NCI-H1694 (cell line): ENCODE data around the gene COL5A1.
"Not testable (repeated sequence)": the region's sequence is repeated elsewhere in the genome, so short reads cannot be mapped to it uniquely, and the experiment has no call there.

Experiments
- DNase-seq: peaks from one replicate; lab custom pipeline; 2025; lab: John Stamatoyannopoulos, UW

Gene COL5A1

DNA sequence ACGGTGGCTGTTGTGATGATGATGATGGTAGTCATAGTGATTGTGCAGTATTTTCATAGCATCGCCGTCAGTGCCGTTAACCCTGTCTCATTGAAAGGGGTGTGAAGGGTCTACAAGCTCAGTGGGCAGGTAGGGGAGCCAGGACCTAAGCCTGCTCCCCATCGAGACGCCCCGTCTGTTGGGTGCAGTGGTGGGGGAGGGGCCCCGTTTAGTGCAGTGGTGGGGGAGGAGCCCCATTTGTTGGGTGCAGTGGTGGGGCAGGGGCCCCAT is 68.6 kb downstream of the COL5A1 start:
- no peak for DNase-seq

DNA sequence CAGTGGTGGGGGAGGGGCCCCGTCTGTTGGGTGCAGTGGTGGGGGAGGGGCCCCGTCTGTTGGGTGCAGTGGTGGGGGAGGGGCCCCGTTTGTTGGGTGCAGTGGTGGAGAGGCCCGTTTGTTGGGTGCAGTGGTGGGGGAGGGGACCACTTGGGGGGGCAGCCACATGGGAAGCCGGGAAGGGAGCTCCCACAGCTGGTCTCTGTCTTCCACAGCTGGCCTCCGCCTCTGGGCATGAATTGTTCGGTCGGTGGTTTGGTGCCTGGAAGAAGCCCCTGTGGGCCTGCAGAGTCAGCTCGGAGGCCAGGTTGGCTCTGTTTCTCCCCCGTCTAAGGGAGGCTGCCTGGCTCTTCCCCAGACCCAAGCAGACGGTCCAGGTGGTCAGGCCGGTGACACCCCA is 69.3 kb downstream of the COL5A1 start:
- no peak for DNase-seq

GRCh38 chr9:134712243-134712642 is 70.6 kb downstream of the COL5A1 start:
- DNase-seq: no peak

GRCh38 chr9:134712926-134713325 is 71.3 kb downstream of the COL5A1 start:
- DNase-seq: no peak

DNA sequence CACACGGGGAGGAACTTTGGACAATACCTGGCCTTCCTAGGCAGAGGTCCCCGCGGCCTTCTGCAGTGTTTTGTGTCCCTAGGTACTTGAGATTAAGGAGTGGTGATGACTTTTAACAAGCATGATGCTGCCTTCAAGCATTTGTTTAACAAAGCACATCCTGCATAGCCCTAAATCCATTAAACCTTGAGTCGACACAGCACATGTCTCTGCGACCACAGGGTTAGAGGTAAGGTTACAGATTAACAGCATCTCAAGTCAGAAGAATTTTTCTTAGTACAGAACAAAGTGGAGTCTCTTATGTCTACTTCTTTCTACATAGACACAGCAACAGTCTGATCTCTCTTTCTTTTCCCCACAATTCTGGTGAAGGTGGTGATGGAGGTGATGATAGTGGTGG is 73.9 kb downstream of the COL5A1 start:
- DNase-seq: not testable (repeated sequence)

GRCh38 chr9:134716067-134716466 is 74.5 kb downstream of the COL5A1 start:
- DNase-seq: no peak

- no peak for DNase-seq
Observed at GRCh38 chr9:134717056-134717455, 75.5 kb downstream of the COL5A1 start.

GRCh38 chr9:134717924-134718645 is 76.5 kb downstream of the COL5A1 start:
- DNase-seq: no peak

- DNase-seq: no peak
Observed at GRCh38 chr9:134719331-134719730, 77.7 kb downstream of the COL5A1 start.

- DNase-seq: no peak
Observed at GRCh38 chr9:134720136-134720753, 78.6 kb downstream of the COL5A1 start.

GRCh38 chr9:134720796-134721195 is 79.2 kb downstream of the COL5A1 start:
- no peak for DNase-seq

- no peak for DNase-seq
Observed at GRCh38 chr9:134721344-134721743, 79.7 kb downstream of the COL5A1 start.

DNA sequence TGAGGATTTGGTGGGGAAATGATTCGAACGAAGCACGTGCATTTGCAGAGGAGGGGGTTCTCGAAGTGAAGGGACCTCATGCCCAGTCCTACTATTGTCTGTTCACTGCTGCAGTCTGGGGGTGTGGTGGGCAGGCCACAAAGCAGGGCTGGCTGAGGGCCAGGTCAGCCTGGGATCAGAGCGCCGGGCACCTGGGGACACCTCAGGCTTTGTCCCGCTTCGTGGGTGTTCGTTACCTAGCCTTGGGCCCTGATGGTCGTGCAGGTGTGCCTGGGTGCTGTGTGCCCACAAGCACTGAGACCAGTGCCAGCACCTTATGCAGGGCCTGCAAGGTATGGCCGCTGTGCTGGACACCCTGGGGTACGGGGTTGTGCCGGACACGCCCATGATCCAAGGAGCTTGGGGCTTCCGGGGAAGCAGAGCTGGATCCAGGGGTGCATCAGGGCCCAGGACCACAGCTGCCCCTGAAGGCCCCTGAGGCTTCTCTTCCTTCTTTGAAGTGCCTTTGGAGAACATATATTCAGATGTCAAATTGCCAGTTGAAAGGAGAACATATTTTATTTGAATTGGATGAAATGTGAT is 80.6 kb downstream of the COL5A1 start:
- DNase-seq: no peak

DNA sequence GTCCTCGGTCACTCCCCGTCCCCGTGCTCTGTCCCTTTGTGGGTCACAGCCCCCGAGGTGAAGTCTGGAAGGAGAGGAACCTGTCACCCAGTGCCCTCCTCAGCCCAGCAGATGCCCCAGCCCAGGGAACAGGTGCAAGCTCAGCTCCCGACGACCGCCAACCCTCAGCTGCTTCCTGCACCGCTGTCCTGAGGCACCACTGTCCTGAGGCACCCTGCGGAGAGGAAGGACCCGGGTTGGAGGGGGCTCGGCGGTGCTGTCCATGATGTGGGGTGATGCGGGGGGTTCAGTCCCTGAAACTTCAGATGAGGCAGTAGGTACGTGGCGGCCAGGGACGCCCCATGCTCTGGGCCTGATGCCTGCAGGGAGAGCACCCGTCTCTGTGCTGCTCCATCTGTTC is 81.4 kb downstream of the COL5A1 start:
- no peak for DNase-seq

GRCh38 chr9:134723491-134724190 is 82.0 kb downstream of the COL5A1 start:
- DNase-seq: no peak

- no peak for DNase-seq
Observed at GRCh38 chr9:134724202-134724911, 82.8 kb downstream of the COL5A1 start.

DNA sequence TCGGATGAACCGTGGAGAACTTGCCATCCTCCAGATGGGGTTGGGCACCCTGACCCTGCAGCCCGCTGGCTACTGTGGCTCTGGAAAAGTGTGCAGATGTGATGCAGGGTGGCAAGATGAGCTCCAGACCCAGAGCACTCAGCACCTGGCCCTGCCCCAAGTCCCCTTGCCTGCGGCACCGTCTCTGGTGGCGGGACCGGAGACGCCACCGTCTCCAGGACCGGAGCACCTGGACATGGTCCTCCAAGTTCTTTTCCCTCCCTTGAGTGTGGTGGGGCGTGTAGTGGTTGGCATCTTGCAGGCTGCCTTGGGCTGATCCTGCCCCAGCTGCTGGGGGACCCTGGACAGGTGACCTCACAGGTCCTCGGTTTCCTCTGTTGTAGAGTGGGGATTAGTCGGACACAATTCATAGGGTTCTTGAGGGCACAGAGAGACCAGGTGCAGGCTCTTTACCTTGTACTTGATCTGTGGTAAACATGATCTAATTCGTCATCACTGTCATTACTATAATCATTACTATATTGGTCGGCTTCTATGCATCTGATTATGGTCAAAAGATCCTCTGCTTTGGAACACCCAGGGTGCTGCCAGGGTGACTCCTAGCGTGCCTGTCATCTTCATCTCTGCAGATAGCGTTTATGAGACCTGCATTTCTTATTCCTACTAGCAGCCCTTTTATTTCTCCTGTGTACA is 83.5 kb downstream of the COL5A1 start:
- no peak for DNase-seq

DNA sequence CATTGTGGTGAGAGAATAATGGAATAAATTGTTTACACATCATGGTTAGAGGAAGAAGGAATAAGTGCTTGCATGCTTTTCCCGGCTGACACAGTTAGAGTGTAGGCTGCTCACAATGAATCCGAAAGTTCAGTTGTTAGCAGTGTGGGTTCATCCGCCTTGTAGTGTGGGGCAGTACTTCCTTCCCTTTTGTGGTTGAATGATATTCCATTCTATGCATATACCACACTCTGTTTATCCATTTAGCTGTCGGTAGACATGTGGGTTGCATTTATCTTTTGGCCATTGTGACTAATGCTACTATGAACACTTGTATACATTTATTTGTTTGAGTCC is 84.0 kb downstream of the COL5A1 start:
- DNase-seq: no peak

DNA sequence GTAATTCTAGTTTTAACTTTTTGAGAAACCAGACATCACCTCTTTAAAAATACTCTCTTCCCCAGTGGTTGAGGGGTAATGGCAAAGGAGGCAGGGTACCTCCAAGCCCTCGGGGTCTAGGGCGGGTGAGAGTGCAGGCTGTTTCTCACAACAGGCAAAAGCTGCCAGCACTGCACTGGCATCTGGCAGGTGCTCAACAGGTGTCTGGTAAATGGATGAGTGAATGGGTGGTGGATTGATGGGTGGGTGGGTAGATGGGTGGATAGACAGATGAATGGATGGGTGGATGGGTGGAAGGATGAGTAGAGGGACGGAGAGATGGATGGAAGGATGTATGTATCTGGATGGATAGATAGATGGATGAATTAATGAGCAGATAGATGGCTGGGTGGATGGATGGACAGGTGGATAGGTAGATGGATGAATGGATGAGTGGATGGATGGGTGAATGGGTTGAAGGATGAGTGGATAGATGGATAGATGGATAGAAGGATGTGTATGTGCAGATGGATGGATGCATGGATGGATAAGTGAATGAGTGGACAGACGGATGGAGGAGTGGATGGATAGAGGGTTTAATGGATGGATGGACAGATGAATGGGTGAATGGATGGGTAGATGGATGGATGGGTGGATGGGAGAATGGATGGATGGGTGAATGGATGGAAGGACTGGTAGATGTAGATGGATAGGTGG is 84.6 kb downstream of the COL5A1 start:
- DNase-seq: no peak

- DNase-seq: no peak
Observed at GRCh38 chr9:134726722-134727034, 85.1 kb downstream of the COL5A1 start.

DNA sequence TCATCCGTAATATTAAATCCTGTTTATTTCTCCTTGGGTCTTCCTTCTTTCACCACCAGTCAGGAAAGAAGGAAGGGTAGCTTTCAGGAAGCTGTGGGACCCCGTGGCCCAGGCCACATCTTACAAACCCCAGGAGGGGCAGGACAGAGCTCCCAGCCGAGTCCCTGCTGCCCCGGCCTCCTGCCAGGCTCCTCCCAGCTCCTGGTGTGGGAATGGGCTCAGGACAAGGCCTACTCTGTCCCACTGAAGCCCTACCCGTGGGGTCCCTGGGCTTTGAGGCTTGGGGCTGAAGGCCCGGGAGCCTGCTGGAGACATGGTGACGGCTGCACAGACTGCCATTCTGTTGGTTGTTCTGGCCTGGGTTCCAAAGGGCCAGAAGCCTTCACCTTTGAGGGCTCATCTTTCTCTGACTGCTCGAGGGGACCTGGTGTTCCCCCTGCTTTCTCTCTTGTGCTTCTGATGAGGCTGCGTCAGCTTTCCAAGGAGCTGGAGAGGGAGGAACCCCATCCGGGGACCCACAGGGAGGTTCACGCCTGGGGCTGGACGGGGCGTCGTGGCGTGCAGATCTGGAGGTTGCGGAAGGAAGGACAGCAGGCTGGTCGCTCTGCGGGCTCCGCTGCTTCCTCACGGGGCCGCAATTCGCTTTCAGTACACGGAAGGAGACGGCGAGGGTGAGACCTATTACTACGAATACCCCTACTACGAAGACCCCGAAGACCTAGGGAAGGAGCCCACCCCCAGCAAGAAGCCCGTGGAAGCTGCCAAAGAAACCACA is 86.6 kb downstream of the COL5A1 start:
- no peak for DNase-seq
